HG02798 (cell line): ENCODE results near the gene ITM2A.

Source experiments
- ATAC-seq: cut with Tn5 transposase; IDR thresholded peaks from one replicate; pipeline ENCODE4 v1.9.1; 2021; ENCODE audit warnings: mild to moderate bottlenecking; ENCODE audit not compliant: unreplicated experiment, poor library complexity

Gene ITM2A

DNA sequence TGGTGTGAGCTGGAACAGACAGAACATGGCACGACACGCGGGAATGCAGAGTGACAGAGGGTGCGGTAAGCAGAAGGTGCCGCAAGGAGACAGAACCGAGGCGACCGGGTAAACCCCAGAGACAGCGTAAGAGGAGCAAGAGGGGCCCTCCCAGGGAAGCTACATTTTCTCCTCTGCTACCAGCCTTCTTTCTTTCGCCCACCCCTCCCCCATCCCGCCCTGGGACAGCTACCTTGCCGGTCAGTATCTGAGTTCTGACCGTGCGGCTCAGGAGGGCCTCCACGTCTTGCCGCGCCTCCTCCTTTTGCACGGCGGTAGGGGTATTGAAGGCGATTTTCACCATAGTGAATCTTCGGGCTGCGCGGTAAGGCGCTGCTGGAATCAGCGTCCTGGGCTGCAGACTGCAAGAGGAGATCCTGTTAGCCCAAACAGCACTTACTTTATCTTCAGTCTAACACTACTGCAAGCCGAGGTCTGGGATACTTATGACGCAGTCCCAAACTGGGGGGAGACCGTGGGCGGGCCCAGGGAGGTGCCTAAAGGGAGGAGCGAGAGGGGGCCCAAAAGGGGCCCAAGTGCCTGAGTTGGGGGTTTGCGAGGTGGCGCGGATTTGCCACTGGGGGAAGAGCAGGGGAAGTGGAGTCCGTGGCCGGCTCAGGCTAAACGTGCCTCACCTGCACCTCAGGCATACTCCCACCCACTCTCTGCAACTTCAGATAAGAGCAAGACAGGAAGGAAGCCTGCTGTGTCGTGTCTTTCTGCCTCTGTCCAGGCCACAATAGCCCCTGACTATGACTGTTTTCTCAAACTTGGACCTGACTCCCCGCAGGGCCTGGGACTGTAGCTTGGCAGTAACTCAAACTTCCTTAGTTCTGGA lies at the start of gene ITM2A:
Gene ITM2A (minus strand): TSS at position 462 of the 877 bp plus-strand sequence. CDS start 119 bp downstream, at position 343.
- peak; percentile 78 for ATAC-seq

DNA sequence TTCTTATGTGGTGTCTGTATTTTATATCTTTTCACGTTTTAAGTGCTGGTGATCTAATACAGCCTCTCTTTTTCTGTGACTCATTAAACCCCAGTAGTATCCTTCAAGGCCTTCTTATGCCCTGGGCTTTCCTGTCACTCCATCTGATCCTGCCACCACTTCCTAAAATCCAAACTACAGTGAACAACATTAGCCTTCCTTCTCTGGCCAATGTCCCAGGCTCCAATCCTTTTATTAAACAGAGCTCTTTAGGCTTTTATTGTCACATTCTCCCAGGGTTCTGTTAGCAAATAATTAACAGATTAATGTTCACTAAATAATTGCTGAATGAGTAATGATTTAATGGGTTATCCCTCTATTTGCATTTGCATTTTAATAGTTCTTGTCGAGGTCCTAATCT lies 47.9 kb upstream of the ITM2A start:
- ATAC-seq: no peak

DNA sequence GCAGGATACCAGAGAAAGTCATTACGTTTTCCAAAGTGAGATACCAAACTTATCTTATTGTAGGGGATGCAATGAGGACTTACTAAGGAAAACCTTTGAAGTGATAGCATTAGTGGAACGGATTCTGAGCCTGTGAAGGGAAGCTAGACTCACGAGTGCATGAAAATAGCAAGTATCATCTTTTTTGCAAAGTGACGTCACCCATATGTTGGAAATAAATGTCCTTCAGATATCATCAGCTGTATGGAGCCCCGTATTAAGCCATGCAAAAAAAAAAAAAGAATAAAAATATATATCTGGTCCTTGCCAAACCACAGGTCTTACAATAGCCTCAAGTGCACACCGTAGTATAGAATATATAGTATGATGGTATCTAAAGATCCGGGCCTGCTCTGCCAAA lies 46.8 kb upstream of the ITM2A start:
- no peak for ATAC-seq

DNA sequence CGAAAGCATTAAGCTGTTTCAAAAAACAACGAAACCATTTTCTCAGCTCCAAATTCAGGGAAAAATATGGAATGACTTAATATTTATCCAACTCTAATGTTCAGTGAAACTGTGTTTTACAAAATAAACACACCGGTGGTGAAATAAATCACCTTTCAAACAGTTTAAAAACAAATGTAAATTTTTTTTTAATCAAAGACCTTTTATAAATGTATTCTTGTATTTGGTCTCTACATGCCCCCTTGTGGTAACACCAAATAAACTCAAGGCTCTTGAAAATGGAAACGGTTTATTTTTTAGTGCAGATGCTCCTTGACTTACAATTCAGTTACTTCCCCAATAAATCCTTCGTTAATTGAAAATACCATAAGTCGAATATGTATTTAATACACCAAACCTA lies 45.8 kb upstream of the ITM2A start:
- ATAC-seq: no peak

DNA sequence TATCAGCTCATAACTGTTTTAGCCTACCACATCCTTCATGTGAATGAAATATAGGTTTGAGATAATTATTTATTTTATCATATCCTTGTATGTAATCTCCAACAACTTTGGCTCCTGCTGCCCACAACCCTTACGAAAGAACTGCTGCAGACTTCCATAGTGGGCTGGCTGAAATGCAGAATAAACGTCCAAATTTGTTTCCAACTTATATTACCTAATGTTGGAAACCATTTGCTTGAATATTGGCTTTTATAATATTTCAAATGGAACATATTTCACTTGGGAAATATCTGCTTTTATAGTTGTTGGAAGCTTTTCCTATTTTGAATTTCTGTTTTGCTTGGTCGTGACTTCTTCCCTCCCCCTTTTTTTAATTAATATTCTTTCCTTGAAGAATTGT lies 45.0 kb upstream of the ITM2A start:
- ATAC-seq: no peak

DNA sequence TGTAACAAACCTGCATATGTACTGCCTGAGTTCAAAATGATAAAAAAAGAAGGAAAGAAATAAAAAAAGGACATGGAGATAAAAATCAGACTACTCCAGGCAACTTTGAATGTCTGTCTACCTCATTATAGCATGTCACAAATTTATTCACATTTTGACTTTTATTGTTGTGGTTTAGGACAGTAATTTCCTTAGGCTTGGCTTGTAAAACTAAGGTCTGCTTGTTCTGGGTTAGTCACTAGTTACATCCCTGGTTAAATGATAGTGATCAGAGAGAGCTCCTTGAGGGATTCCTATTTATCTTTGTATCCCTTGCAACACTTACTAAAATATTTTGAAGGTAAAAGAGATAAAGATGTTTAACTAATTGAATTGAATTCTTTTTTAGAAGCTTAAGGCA lies 42.5 kb upstream of the ITM2A start:
- ATAC-seq: no peak

DNA sequence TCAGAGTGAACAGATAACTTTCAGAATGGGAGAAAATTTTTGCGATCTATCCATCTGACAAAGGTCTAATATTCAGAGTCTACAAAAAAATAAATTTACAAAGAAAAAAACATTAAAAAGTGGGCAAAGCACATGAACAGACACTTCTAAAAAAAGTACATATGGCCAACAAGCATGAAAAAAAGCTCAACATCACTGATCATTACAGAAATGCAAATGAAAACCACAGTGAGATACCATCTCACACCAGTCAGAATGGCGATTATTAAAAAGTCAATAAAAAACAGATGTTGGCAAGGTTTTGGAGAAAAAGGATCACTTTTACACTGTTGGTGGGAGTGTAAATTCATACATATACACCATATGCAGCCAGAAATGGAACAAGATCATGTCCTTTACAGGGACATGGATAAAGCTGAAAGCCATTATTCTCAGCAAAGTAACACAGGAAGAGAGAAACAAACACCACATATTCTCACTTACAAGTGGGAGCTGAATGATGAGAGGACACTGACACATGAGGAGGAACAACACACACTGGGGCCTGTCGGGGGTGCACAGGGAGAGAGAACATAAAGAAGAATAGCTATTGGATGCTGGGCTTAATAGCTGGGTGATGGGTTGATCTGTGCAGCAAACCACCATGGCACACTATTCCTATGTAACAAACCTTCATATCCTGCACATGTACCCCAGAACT lies 41.6 kb upstream of the ITM2A start:
- ATAC-seq: no peak

DNA sequence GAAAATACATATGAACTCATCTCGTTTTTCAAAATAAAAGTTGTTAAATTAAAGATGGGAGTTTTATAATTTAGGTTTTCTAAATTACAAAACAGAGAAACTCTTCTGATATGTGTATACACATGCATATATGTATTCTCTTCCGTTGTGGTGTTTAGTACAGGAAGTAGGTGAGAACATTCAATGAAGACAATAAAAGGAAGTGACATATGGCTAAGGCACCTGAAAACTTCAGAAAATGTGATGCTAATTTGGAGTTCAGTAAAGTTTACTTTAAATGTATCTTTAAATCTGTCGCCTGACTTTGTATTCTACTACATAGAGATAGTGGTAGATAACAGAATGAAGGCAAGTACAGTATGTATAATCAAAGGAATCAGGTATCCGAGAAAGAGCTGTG lies 33.5 kb upstream of the ITM2A start:
- ATAC-seq: no peak

DNA sequence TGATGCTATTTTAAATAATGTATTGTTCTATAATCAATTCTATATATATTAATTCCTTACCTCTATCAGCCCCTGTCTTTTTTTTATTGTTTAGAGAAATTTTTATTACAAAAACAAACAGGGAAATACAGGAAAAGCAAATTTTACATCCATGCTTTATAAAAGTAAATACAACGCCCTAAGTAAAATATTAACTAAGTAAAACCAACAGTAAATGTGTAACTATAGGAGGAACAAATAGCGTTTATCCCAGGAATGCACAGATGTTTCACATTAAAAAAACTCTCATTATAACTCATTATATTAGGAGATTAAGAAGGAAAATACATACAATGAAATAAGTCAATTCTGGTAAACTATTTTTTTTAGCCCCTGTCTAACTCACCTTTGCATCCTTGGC lies 8.2 kb upstream of the ITM2A start:
- ATAC-seq: no peak

DNA sequence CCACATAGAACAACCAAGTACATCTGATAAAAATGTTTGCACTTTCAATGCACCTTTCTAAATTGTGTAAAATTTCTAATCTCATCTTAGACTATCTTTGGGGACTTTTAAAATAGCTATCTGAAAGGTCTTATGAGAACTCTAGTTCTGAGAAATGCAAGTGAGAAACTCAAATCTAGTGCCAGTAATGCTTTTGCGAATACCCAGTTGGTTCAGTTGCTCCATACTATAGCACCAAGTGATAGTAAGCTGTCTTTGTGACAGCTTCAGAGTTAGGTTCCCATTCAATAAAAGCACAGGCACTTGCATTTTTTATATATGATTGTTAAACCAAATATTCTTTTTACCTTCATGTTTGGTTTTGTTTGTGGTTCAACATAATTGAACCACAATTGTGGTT lies 4.5 kb upstream of the ITM2A start:
- ATAC-seq: peak; percentile 31

DNA sequence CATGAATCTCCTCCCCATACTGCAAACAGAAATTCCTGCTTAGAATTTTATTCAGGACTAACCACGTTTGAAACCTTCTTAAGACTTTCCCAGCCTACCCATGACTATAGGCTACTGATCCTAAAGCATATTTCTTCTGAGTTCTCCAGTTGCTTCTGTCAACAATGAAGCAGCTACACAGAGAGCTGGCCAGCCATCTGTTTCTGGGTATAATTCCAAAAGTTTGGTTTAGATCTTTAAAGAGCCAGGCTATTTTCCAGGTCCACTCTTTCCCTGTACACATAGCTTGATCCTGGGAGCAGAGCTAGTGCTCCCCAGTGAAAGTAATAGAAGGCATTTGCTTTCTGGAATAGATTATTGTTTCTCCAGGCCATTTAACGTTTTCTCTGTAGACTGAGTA lies 4.0 kb upstream of the ITM2A start:
- ATAC-seq: no peak

DNA sequence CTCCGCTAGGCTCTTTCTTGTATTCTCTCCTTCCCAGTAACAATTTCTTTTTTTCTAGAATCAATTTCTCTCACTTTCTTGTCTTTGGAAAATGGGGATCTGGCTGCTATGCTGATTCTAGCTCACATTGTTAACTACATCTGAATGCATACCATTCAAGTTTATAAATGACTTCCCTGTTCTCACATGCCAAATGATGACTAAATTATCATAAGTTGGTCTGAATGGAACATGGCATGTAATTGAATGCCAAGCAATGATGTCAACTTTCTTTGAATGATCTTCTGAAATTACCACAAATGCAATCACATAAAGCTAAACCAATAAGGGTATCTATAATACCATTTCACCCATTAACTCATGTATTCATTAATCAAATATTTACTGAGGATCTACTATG lies 2.7 kb upstream of the ITM2A start:
- ATAC-seq: no peak

DNA sequence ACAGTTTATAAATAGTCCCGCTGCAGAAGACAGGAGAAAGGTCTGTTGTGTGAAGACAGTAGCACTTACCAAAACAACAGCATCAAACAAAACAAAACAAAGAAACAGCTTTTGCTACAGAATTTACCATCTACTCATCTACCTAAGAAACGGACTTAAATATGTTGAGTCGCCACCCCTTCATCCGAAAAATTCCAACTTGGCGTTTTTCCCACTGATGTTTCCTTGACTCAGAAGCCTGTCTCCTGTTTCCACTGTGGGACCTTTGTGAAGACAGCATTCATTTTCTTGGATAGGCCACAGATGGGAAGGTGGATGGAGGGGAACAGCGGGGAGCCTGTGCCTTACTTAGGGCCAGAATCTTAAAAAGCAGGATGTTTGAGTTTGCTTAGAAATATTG lies 1.3 kb upstream of the ITM2A start:
- no peak for ATAC-seq

DNA sequence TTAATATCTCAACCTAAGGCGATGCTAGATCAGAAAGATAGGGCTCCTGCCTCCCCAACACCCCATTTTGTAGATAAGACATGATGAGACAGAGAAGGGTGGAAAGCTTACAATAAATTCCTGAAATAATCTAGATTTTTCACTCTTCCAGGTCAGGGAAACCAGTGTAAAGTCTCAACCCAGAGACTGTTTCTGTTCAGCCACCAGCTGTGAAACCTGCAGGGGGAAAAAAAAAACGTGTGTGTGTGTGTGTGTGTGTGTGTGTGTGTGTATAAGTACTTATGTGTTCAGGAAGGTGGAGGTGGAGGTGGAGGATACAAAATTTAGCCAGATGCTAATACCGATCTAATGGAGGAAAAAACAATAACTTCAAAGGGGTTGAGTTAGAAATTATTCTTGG lies 773 bp upstream of the ITM2A start:
- no peak for ATAC-seq

DNA sequence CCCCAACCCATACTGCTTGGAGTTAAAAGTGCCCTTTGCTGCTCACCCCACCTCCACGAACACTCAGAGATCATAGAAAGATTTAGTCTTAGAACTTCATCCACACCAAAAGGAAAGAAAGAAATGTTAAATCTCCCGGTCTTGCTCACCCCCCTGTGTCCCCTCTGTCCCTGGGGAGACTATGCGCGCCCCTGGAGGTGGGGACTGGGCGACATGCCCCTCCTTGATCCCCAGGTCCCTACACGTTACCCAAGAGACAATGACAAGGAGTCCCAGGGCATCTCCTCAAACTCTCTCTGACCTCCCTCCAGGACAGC lies 620 bp downstream of the ITM2A start:
- peak; percentile 20 for ATAC-seq

DNA sequence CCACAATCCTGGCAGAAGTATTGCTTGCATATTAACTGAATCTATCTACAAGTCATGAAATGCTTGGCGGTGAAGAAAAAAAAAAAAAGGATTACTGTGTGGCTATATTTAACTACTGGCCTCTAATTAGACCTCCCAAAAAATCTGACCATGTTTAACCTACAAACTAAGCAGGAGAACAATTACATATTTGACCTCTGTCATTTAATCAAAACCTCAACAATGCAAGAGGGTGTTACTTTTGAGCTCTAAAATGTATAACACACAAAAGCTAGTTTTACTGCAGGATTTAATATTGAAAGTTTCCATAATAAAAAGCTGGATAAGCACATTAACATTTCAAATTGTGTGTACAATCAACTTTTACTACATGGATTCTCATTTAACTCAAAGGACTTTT lies 1.5 kb downstream of the ITM2A start:
- ATAC-seq: no peak

DNA sequence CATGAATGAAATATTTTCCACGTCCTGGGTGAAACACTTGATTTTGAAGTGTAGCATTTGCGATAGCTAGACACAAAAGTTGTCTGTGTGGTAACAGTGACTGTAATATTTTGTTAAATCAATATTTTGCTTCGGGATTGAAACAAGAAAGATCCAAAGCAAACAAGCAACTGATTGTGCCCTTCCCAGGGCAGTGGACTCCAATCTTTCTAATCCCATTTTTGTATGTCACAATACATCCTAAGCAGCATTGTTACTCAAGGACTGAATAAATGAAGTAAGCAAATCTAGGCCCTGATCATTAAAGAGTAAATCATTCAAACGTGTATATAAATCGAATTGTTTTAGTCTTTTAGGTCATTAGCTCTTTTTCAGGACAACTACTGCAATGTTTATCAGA lies 2.8 kb downstream of the ITM2A start:
- ATAC-seq: no peak

DNA sequence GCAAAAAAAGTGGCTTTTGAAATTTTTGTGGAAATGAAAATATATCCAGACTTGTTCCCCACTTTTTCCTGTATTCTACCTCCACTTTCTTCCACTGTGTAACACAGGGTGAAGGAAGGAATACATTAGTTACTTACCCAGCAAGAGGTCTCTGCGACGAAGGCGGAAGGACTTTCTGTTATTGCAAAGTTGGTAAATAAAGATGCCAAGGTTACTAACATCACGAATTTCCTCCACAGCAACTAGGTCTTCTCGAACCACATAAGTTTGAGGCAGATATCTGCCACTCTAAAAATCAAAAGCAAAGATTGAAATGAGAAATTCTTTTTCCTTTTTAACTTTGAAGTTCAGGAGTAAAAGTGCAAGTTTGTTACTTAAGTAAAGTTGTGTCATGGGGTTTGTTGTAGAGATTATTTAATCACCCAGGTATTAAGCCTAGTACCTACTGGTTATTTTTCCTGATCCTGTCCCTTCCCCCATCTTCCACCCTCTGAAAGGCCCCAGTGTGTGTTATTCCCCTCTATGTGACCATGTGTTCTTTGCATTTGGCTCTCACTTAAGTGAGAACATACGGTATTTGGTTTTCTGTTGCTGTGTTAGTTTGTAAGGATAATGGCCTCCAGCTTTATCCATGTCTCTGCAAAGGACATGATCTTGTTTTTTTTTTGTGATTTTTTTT lies 5.8 kb downstream of the ITM2A start:
- ATAC-seq: no peak

DNA sequence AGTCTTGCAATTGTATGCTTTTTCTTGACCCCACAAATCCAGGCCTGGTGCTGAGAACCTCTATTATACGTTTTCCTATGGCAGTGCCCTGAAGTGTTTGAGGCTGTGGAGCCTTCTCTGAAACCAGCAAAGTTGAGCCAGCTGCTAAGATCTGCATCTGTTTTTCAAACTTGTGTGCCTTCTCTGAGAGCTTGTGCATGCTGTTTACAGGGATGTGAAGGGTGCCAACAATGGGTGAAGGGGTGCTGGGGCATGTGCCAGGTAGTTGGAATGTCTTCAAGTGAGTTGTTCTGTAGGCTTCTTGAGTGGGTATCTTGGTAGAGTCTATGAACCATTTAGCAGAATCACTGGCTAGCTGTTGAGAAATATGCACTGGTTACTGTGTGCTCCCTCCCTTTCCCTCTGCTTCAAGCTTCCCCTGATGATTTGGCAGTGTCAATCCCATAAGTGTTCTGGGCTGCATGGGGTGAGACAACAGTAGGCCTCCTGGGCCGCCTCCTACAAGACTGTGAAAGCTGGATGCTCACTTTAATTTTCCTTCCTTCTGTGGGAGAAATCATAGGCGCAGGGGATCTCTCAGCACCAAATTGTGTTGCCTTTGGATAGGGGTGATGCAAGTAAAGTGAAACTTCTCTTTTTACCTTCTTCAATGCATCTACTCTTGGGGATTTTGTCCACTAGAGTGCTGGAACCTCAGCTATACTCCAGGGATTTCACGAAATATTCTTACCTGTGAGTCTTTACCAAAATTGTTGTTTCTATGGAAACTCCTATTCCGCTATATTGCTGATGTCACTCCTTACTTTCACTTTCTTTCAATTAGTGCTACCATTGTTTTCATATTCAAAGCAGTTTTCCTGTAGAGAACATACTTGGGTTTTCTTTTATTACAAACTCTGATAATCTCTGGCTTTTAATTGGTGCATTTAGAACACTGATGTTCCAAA lies 30.0 kb downstream of the ITM2A start:
- ATAC-seq: no peak

DNA sequence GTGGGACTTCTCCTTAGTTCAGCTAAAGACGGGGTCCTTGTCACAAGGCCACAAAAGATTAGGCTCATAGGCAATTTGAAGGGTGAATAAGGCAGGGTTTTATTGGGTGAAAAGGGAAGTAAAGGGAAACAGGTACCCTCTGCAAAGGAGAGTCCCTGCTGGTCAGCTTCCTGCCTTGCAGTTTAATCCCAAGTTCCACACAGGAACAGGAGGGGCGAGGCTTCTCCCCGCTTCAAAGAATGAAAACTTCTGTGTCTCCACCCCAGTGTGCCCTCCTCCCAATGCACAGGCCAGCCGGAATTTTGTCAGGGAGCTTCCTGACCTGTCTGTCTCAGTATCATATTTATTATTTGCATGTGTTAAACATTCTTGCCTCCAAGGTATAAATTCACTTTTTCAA lies 37.1 kb downstream of the ITM2A start:
- no peak for ATAC-seq
